ENCODE results near the gene IFNA17. TPM values are rescaled to one million over a fixed set of nuclear protein-coding genes. Genes with fewer than 3 reads are reported as not detected.

The IFNA17 gene
- total RNA-seq, 2 experiments from 2014 or later = not detected

Other genes starting within 250 kb of the IFNA17 start
- gene HACD4, start 196.6 kb downstream of the IFNA17 start, total RNA-seq = 1 to 10 TPM; 5.2 to 5.3 TPM
- 1 to 10 TPM in 1 of 2 experiments, under 1 TPM in 1; 0.62 to 1.2 TPM for gene IFNB1, start 150.3 kb downstream of the IFNA17 start, total RNA-seq
- under 1 TPM in 1 of 2 experiments, not detected in 1; 0.10 TPM for gene IFNW1, start 86.4 kb downstream of the IFNA17 start, total RNA-seq
- gene IFNA21, start 61.6 kb downstream of the IFNA17 start, total RNA-seq = not detected
- gene IFNA4, start 40.6 kb downstream of the IFNA17 start, total RNA-seq = not detected
- not detected for gene IFNA7, start 26.0 kb downstream of the IFNA17 start, total RNA-seq
- gene IFNA10, start 21.1 kb downstream of the IFNA17 start, total RNA-seq = not detected
- not detected for gene IFNA16, start 10.9 kb downstream of the IFNA17 start, total RNA-seq
- gene IFNA14, start 11.8 kb upstream of the IFNA17 start, total RNA-seq = not detected
- not detected for gene IFNA5, start 77.1 kb upstream of the IFNA17 start, total RNA-seq
- gene KLHL9, start 107.2 kb upstream of the IFNA17 start, total RNA-seq = 10 to 100 TPM; 13.6 to 14.2 TPM
- not detected for gene IFNA6, start 122.7 kb upstream of the IFNA17 start, total RNA-seq
- gene IFNA13, start 139.8 kb upstream of the IFNA17 start, total RNA-seq = not detected
- not detected for gene IFNA2, start 157.2 kb upstream of the IFNA17 start, total RNA-seq
- not detected for gene IFNA8, start 180.9 kb upstream of the IFNA17 start, total RNA-seq
- gene IFNA1, start 212.2 kb upstream of the IFNA17 start, total RNA-seq = not detected